Fibroblast of lung (primary cell): ENCODE results near the gene LENG1. TPM values are rescaled to one million over a fixed set of nuclear protein-coding genes. Genes with fewer than 3 reads are reported as not detected.
A peak's percentile ranks its signal among the peaks of the same experiment; 100 is the strongest.

ENCODE experiments used
- DNase-seq, 2 donors: peaks; one replicate each; pipeline versions ENCODE4 v3.0.0 to v3.0.0-alpha.2; 2010; ENCODE audit warnings: low read depth in 2 of 2
- H2AFZ ChIP-seq: 2 replicates; pipeline ENCODE4 v1.5.1; 2012; ENCODE audit warnings: low read length, control low read depth, inconsistent platforms
- H3K27ac ChIP-seq: 2 replicates; pipeline ENCODE4 v1.5.1; 2011; ENCODE audit warnings: low read length, control low read depth; ENCODE audit not compliant: insufficient read depth
- H3K27me3 ChIP-seq: 2 replicates; pipeline ENCODE4 v1.5.1; 2011; ENCODE audit warnings: mild to moderate bottlenecking, low read length; ENCODE audit not compliant: control insufficient read depth, insufficient read depth
- H3K36me3 ChIP-seq: 2 replicates; pipeline ENCODE4 v1.5.1; 2011; ENCODE audit warnings: low read length; ENCODE audit not compliant: control insufficient read depth, insufficient read depth
- H3K4me1 ChIP-seq: 2 replicates; pipeline ENCODE4 v1.5.1; 2011; ENCODE audit warnings: low read length; ENCODE audit not compliant: control insufficient read depth, insufficient read depth; ENCODE audit errors: extremely low read depth
- H3K4me2 ChIP-seq: 2 replicates; pipeline ENCODE4 v1.5.1; 2011; ENCODE audit warnings: low read length, control low read depth; ENCODE audit not compliant: insufficient read depth; ENCODE audit errors: extremely low read depth
- H3K4me3 ChIP-seq, 4 experiments: fragments of 200-600 bp in 1 of 4; sonication (generic) in 1 of 4; replicated peaks in 1 of 4; 2 replicates each; pipeline ENCODE4 v1.5.1; 2011 to 2016; ENCODE audit warnings: low read length in 4 of 4, low read depth in 3 of 4, mild to moderate bottlenecking in 3 of 4, control low read depth in 2 of 4, inconsistent platforms in 1 of 4, mixed read lengths in 1 of 4; ENCODE audit not compliant: insufficient read depth in 1 of 4; ENCODE audit errors: control extremely low read depth in 1 of 4
- H3K79me2 ChIP-seq: 2 replicates; pipeline ENCODE4 v1.5.1; 2012; ENCODE audit warnings: mild to moderate bottlenecking, low read length, inconsistent platforms; ENCODE audit not compliant: control insufficient read depth, insufficient read depth
- H3K9ac ChIP-seq: 2 replicates; pipeline ENCODE4 v1.5.1; 2011; ENCODE audit warnings: mild to moderate bottlenecking, low read length, control low read depth; ENCODE audit not compliant: insufficient read depth
- H3K9me3 ChIP-seq: 2 replicates; pipeline ENCODE4 v1.5.1; 2012; ENCODE audit warnings: low read depth, low read length; ENCODE audit not compliant: control insufficient read depth, insufficient read depth
- H4K20me1 ChIP-seq: 2 replicates; pipeline ENCODE4 v1.5.1; 2011; ENCODE audit warnings: low read length; ENCODE audit not compliant: control insufficient read depth, insufficient read depth; ENCODE audit errors: extremely low read depth
- EZH2 ChIP-seq: IDR thresholded peaks from 2 replicates; pipeline ENCODE4 v1.5.1; 2012; ENCODE audit warnings: low read length, control low read depth, mild to moderate bottlenecking; ENCODE audit errors: missing control alignments
- polyA plus RNA-seq, 2 donors: library from polyadenylated mRNA; depleted of rRNA in 1 of 2; stranded (reverse) in 1 of 2; unstranded in 1 of 2; fragments of >200 nt; gene quantifications; 2 replicates each; pipeline ENCODE4 v1.2.1, GENCODE V29; 2011 to 2012; ENCODE audit warnings: missing spikeins in 1 of 2
- total RNA-seq: library from RNA; depleted of rRNA; stranded (reverse); fragments of >200 nt; gene quantifications from 2 replicates; pipeline ENCODE4 v1.2.1, GENCODE V29; 2014
- TF ChIP-seq, protein P1 (sequence below), 2 donors: IDR thresholded peaks in 1 of 2; conservative IDR thresholded peaks in 1 of 2; 1 replicate in 1 of 2; 2 replicates in 1 of 2; pipeline ENCODE4 v1.5.1; 2011 to 2012; ENCODE audit warnings: low read length in 2 of 2, control low read depth in 1 of 2, inconsistent platforms in 1 of 2, low read depth in 1 of 2, mild to moderate bottlenecking in 1 of 2

LENG1 gene
- total and polyA plus RNA-seq, 2 donors (not counting 1 experiment from before 2014, with no cell fraction given): 3.2 to 7.3 TPM

DNA sequence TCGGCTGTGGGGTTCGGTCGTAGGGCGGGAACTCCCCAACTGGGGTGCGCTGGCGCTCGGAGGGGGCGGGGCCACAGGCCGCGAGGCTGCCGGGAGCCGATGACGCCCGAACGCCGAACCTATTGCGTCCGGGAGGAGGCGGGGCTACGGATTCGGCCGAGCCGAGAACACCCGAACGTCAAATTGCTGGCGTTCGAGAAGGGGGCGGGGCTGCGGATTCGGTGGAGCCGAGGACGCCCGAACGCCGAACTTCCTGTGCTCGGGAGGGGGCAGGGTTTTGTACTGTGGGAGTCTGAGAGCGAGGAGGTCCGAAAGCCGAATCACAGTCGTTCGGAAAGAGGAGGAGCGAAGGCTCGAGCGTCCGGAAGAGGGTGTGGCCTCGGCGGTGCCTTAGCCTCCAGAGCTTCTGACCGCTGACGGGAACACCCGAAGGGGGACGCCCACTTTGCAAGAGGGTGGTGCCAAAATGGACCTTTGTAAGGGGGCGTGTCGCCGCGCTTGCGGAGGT, 31.0 kb upstream of the LENG1 start:
- peaks cover 30% of the 10 kb centered on the region for H3K79me2 ChIP-seq
- peak overlapping the region; percentile 98 for H3K27ac ChIP-seq
- no peaks in the 10 kb centered on the region for H3K9me3 ChIP-seq
- peaks cover 11% of the 10 kb centered on the region for H3K4me1 ChIP-seq
- DNase-seq: peak; percentile 98 to 100
- H4K20me1 ChIP-seq: no peaks in the 10 kb centered on the region
- H3K9ac ChIP-seq: peak overlapping the region; percentile 93
- peak overlapping the region; percentile 76 for H3K4me2 ChIP-seq
- peak overlapping the region; percentile 95 for H2AFZ ChIP-seq
- H3K27me3 ChIP-seq: no peaks in the 10 kb centered on the region
- peaks cover 9% of the 10 kb centered on the region for H3K36me3 ChIP-seq
- TF ChIP-seq, protein P1, sequence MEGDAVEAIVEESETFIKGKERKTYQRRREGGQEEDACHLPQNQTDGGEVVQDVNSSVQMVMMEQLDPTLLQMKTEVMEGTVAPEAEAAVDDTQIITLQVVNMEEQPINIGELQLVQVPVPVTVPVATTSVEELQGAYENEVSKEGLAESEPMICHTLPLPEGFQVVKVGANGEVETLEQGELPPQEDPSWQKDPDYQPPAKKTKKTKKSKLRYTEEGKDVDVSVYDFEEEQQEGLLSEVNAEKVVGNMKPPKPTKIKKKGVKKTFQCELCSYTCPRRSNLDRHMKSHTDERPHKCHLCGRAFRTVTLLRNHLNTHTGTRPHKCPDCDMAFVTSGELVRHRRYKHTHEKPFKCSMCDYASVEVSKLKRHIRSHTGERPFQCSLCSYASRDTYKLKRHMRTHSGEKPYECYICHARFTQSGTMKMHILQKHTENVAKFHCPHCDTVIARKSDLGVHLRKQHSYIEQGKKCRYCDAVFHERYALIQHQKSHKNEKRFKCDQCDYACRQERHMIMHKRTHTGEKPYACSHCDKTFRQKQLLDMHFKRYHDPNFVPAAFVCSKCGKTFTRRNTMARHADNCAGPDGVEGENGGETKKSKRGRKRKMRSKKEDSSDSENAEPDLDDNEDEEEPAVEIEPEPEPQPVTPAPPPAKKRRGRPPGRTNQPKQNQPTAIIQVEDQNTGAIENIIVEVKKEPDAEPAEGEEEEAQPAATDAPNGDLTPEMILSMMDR (conservative IDR thresholded peaks at IDR 0.05 in 1 of 2, IDR thresholded peaks at IDR 0.05 in 1 of 2; ENCODE audit: low read depth in 1 of 2, low read length in 2 of 2): no peak
- no peak for TF ChIP-seq EZH2
- H3K4me3 ChIP-seq: peak overlapping the region; percentile 68 to 88 (median 82)

DNA sequence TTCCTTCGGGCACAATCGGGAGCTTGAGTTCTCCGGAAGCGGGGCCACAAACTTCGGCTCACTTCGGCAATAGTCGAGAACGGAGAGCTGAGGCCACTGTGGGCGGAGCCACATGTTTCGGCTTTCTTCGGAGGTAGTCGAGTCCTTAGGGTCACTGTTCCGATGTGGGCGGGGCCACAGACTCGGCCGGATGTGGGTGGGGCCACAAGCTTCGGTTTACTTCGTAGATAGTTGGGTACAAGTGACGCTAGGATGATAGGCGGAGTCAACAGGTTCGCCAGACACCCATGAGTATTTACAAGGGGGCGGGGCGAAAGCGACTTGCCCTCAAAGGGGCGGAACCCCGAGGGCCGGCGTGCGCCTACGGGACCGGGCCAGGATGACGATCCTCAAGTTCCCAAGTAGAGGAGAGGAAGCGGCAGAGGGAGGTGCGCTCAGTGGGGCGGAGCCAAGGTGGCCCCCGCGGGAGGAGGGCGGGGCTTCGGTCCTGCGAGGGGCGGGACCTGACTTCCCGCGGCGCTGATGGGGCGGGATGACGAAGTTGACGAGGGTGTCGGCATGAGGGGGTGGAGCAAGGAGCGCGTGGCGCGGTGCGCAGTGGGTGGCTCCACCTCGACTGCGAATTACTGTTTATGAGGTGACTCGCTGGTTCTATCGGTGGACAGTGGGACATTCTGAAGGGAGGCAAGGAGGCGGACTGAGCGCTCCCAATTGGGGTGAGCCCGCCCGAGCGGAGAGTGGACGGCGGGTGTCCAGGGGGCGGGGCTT, 30.4 kb upstream of the LENG1 start:
- Histone ChIP-seq H3K27me3 (no peaks in the 10 kb centered on the region), H3K4me1 (peaks cover 11% of the 10 kb centered on the region), H4K20me1 (no peaks in the 10 kb centered on the region), H3K4me2 (peak overlapping the region; percentile 36), H3K9ac (peak overlapping the region; percentile 93), H2AFZ (peak overlapping the region; percentile 68), H3K27ac (peak overlapping the region; percentile 98), H3K36me3 (peaks cover 9% of the 10 kb centered on the region), H3K4me3 (peak overlapping the region; percentile 50 to 82 (median 63)), H3K9me3 (no peaks in the 10 kb centered on the region), H3K79me2 (peaks cover 30% of the 10 kb centered on the region)
- no peak for TF ChIP-seq EZH2
- TF ChIP-seq, protein P1 (conservative IDR thresholded peaks at IDR 0.05 in 1 of 2, IDR thresholded peaks at IDR 0.05 in 1 of 2; ENCODE audit: low read depth in 1 of 2, low read length in 2 of 2): no peak
- DNase-seq: peak; percentile 100

DNA sequence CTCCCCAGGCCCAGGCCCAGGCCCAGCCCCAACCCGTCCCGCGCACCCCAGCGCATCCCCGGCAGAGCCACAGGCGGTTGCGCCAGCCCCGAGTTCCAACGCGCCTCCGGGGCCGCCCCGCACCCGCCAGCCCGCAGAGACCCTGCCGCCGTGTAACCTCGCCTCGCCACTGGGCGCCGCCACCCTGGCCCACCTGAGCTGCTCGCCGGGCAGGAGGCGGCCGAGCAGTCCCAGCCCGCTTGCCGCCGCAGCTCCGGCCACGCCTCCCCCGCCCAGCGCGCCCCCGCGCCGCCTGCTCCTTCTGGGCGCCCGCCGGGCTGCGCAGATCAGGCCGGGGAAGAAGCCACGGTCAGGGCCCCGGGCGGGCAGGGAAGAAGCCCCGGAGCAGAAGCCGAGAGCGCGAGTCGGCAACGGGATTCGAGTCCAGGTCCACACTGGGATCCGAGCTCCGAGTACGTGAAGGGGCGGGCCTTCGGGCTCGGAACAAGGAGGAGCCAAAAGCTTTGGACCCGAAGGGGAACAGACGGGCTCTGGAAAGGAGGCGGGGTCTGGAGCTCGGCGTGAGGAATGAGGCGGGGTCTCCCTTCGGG, 29.7 kb upstream of the LENG1 start, which contains the start of gene MBOAT7:
Gene MBOAT7, minus strand, starts transcription at position 436 of the 590 bp plus-strand sequence. CDS start 1,072 bp downstream, outside the sequence.
- peak within 1 kb of the TSS; percentile 50 to 82 (median 70) for H3K4me3 ChIP-seq
- peak within 1 kb of the TSS; percentile 93 for H3K9ac ChIP-seq
- peak within 1 kb of the TSS; percentile 98 for H3K27ac ChIP-seq
- H3K9me3 ChIP-seq: no peaks in the 10 kb centered on the region
- H3K4me2 ChIP-seq: peak within 1 kb of the TSS; percentile 67
- no peak for DNase-seq
- no peaks in the 10 kb centered on the region for H3K27me3 ChIP-seq
- TF ChIP-seq, protein P1 (conservative IDR thresholded peaks at IDR 0.05 in 1 of 2, IDR thresholded peaks at IDR 0.05 in 1 of 2; ENCODE audit: low read depth in 1 of 2, low read length in 2 of 2): no peak
- peaks cover 9% of the 10 kb centered on the region for H3K36me3 ChIP-seq
- H3K4me1 ChIP-seq: peaks cover 11% of the 10 kb centered on the region
- no peaks in the 10 kb centered on the region for H4K20me1 ChIP-seq
- H3K79me2 ChIP-seq: peaks cover 30% of the 10 kb centered on the region
- peak within 1 kb of the TSS; percentile 68 for H2AFZ ChIP-seq
